Transverse colon (tissue), 4 donors: ENCODE results near the gene ABTB1. TPM values are rescaled to one million over a fixed set of nuclear protein-coding genes. Genes with fewer than 3 reads are reported as not detected.

Experiments used
- DNase-seq: peaks from one replicate; pipeline ENCODE4 v3.0.0-alpha.2; 2019
- H3K27ac ChIP-seq, 4 donors: fragments of 200-600 bp; sonication (generic); 2 replicates each; pipeline ENCODE4 v1.5.1; 2016 to 2018; ENCODE audit warnings: inconsistent platforms in 4 of 4
- H3K27me3 ChIP-seq: fragments of 200-600 bp; sonication (generic); 2 replicates; pipeline ENCODE4 v1.5.1; 2017; ENCODE audit warnings: inconsistent platforms
- H3K36me3 ChIP-seq, 4 donors: fragments of 200-600 bp; sonication (generic); 2 replicates each; pipeline ENCODE4 v1.5.1; 2017 to 2019; ENCODE audit warnings: inconsistent platforms in 4 of 4
- H3K4me1 ChIP-seq, 4 donors: fragments of 200-600 bp; sonication (generic); 2 replicates each; pipeline ENCODE4 v1.5.1; 2017 to 2020; ENCODE audit warnings: inconsistent platforms in 4 of 4
- H3K4me3 ChIP-seq, 4 donors: fragments of 200-600 bp; sonication (generic); 1 replicate in 1 of 4; 2 replicates in 3 of 4; pipeline versions ENCODE4 v1.5.1 to v1.6.1; 2017 to 2019; ENCODE audit warnings: inconsistent platforms in 4 of 4
- H3K9me3 ChIP-seq, 2 donors: fragments of 200-600 bp; sonication (generic); 2 replicates each; pipeline ENCODE4 v1.5.1; 2017 to 2019; ENCODE audit warnings: inconsistent platforms in 2 of 2
- EP300 ChIP-seq: sonication (generic); formaldehyde crosslinking; IDR thresholded peaks from one replicate; pipeline ENCODE4 v1.6.1; 2017; ENCODE audit warnings: antibody characterized with exemption, low read depth
- POLR2A ChIP-seq: fragments of 450-650 bp; IDR thresholded peaks from one replicate; pipeline ENCODE4 v1.6.1; 2016; ENCODE audit warnings: antibody characterized with exemption, mild to moderate bottlenecking, moderate library complexity
- POLR2AphosphoS5 ChIP-seq, 3 donors: sonication (generic); formaldehyde crosslinking; IDR thresholded peaks; one replicate each; pipeline ENCODE4 v1.6.1; 2016; ENCODE audit warnings: antibody characterized with exemption in 3 of 3
- WGBS, 2 donors: methylation state at CpG; one replicate each; pipeline ENCODE4 v1.1.5; 2018; ENCODE audit warnings: low coverage in 1 of 2; 5-methylcytosine and 5-hydroxymethylcytosine counted together
- in situ Hi-C, 4 donors: fragments of 200-750 bp; cut with MboI; loops; one replicate each; pipeline versions ENCODE4 v1.15.0 to v1.15.1; 2017; ENCODE audit warnings: low sequenced_read_pairs in 3 of 4, low pct_ligation_motif_present in 1 of 4, low pct_unique_long_range_greater_than_20kb in 1 of 4
- intact Hi-C: fragments of 100-400 bp; cut with DNase I; formaldehyde crosslinking; loops from one replicate; pipeline ENCODE4 v1.15.1; 2023; ENCODE audit warnings: low total_unique reads
- total RNA-seq, 4 donors: library from RNA; depleted of rRNA; stranded (reverse); fragments of >200 nt; gene quantifications; one replicate each; pipeline ENCODE4 v1.1.0, GENCODE V29; 2016
- TF ChIP-seq, protein P1 (sequence below), 5 experiments: fragments of 200-600 bp in 3 of 5; fragments of 450-650 bp in 2 of 5; sonication (generic) in 3 of 5; IDR thresholded peaks; 1 replicate in 2 of 5; 2 replicates in 3 of 5; pipeline ENCODE4 v1.5.1; 2016 to 2017; ENCODE audit warnings: antibody characterized with exemption in 5 of 5, inconsistent platforms in 3 of 5, mild to moderate bottlenecking in 2 of 5, moderate library complexity in 1 of 5

Gene ABTB1
- total RNA-seq, 4 donors from 2014 or later = 29.6 to 80.4 (median 45.8) TPM

- WGBS, 2 donors = 90% methylated on average over 2 of the region's 2 CpGs; no CpG with 5 or more reads in 1 of the 2 donors
- no peaks in the 10 kb centered on the region for H3K36me3 ChIP-seq
- H3K4me1 ChIP-seq = peaks cover 0 to 4% (median 3%) of the 10 kb centered on the region in 4 donors
- no peaks in the 10 kb centered on the region for H3K9me3 ChIP-seq
- in situ Hi-C loops (loop anchor here in 2 of 4 donors (25.0 kb wide), 2 partner anchors 171 to 296 kb away; no protein-coding TSS in a partner anchor), intact Hi-C loops (no loop called here)
- no peaks in the 10 kb centered on the region for H3K27me3 ChIP-seq
- H3K27ac ChIP-seq = no peak overlapping the region
- TF ChIP-seq EP300 = no peak
- TF ChIP-seq POLR2AphosphoS5 (IDR thresholded peaks at IDR 0.05) = no peak
- DNase-seq = no peak
- no peak overlapping the region for H3K4me3 ChIP-seq
Observed at GRCh38 chr3:127666676-127667075, 6.1 kb upstream of the ABTB1 start.

- Histone ChIP-seq H3K4me1 (peaks cover 0 to 9% (median 8%) of the 10 kb centered on the region in 4 donors), H3K36me3 (no peaks in the 10 kb centered on the region), H3K4me3 (no peak overlapping the region), H3K27ac (no peak overlapping the region), H3K27me3 (no peaks in the 10 kb centered on the region), H3K9me3 (no peaks in the 10 kb centered on the region)
- 92% methylated on average over 6 of the region's 6 CpGs; no CpG with 5 or more reads in 1 of the 2 donors for WGBS, 2 donors
- TF ChIP-seq, protein P1, sequence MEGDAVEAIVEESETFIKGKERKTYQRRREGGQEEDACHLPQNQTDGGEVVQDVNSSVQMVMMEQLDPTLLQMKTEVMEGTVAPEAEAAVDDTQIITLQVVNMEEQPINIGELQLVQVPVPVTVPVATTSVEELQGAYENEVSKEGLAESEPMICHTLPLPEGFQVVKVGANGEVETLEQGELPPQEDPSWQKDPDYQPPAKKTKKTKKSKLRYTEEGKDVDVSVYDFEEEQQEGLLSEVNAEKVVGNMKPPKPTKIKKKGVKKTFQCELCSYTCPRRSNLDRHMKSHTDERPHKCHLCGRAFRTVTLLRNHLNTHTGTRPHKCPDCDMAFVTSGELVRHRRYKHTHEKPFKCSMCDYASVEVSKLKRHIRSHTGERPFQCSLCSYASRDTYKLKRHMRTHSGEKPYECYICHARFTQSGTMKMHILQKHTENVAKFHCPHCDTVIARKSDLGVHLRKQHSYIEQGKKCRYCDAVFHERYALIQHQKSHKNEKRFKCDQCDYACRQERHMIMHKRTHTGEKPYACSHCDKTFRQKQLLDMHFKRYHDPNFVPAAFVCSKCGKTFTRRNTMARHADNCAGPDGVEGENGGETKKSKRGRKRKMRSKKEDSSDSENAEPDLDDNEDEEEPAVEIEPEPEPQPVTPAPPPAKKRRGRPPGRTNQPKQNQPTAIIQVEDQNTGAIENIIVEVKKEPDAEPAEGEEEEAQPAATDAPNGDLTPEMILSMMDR (IDR thresholded peaks at IDR 0.05) = no peak
- TF ChIP-seq POLR2A = no peak
- no peak for TF ChIP-seq POLR2AphosphoS5 (IDR thresholded peaks at IDR 0.05)
- no peak for TF ChIP-seq EP300
- no peak for DNase-seq
- intact Hi-C loops = no loop called here
- in situ Hi-C loops = loop anchor here in 2 of 4 donors (25.0 kb wide), 2 partner anchors 170 to 295 kb away; no protein-coding TSS in a partner anchor
Observed at GRCh38 chr3:127667119-127667681, 5.6 kb upstream of the ABTB1 start.

- in situ Hi-C loops = loop anchor here in 2 of 4 donors (25.0 kb wide), 2 partner anchors 168 to 293 kb away; no protein-coding TSS in a partner anchor
- DNase-seq = no peak
- Histone ChIP-seq H3K9me3 (no peaks in the 10 kb centered on the region), H3K27ac (no peak overlapping the region), H3K4me1 (peaks cover 4 to 18% (median 15%) of the 10 kb centered on the region in 4 donors), H3K36me3 (no peaks in the 10 kb centered on the region), H3K4me3 (no peak overlapping the region), H3K27me3 (no peaks in the 10 kb centered on the region)
- WGBS, 2 donors = 95% methylated on average over 7 of the region's 7 CpGs; no CpG with 5 or more reads in 1 of the 2 donors
- no peak for TF ChIP-seq EP300
- TF ChIP-seq, protein P1 (IDR thresholded peaks at IDR 0.05) = no peak
- intact Hi-C loops = no loop called here
Observed at GRCh38 chr3:127668906-127669305, 3.8 kb upstream of the ABTB1 start.

- TF ChIP-seq POLR2A (no peak), EP300 (no peak), POLR2AphosphoS5 (IDR thresholded peaks at IDR 0.05) (no peak)
- TF ChIP-seq, protein P1 (IDR thresholded peaks at IDR 0.05) = no peak
- Histone ChIP-seq H3K9me3 (no peaks in the 10 kb centered on the region), H3K27ac (no peak overlapping the region), H3K27me3 (no peaks in the 10 kb centered on the region), H3K36me3 (no peaks in the 10 kb centered on the region), H3K4me3 (no peak overlapping the region), H3K4me1 (peaks cover 8 to 23% (median 19%) of the 10 kb centered on the region in 4 donors)
- no peak for DNase-seq
- 94% methylated on average over 14 of the region's 14 CpGs; no CpG with 5 or more reads in 1 of the 2 donors for WGBS, 2 donors
- in situ Hi-C loops = loop anchor here in 2 of 4 donors (25.0 kb wide), 2 partner anchors 168 to 293 kb away; no protein-coding TSS in a partner anchor
- intact Hi-C loops = no loop called here
Observed at GRCh38 chr3:127669541-127670228, 3.1 kb upstream of the ABTB1 start.
